ENCODE measurements around the gene RAB28.

DNA sequence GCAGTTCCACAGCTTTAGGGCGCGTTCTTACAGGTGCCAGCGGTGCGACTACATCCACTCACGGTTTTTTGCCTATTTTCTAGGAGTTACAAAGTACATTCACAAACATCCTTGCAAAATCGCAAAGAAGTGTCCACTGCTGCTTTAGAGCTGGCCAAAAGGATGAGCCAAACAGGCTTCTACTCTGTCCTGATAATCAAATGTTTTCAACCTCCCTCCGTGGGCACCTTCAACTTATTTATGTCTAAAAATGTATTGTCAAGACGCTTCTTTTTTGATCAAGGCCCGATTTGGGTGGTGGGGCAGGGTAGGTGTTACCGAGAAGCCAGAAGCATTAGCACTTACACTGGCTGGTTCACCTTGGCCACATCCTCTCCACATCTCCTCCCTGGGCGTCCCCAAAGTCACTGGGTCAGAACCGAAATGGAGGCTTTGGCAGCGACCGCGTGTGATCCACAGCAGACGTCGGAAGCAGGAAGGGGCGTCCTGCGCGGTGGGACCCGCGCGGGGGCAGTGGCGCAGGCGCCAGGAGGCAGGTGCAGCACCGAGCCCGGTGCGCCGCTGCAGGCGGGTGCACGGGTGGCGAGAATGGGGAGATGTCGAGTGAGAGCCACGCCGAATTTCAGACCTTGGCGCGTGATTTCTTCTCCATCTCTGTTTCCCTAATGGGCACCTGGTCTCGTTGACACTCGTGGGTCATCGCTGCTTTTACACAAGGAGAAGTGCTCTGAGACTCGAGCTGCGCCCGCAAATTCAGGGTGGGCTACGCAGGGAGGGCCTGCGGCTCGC is 43.2 kb upstream of the RAB28 start:
- no peak for TF ChIP-seq EZH2 (optimal IDR thresholded peaks at IDR 0.05; ENCODE audit: low read depth, low read length)
- TF ChIP-seq, protein P1, sequence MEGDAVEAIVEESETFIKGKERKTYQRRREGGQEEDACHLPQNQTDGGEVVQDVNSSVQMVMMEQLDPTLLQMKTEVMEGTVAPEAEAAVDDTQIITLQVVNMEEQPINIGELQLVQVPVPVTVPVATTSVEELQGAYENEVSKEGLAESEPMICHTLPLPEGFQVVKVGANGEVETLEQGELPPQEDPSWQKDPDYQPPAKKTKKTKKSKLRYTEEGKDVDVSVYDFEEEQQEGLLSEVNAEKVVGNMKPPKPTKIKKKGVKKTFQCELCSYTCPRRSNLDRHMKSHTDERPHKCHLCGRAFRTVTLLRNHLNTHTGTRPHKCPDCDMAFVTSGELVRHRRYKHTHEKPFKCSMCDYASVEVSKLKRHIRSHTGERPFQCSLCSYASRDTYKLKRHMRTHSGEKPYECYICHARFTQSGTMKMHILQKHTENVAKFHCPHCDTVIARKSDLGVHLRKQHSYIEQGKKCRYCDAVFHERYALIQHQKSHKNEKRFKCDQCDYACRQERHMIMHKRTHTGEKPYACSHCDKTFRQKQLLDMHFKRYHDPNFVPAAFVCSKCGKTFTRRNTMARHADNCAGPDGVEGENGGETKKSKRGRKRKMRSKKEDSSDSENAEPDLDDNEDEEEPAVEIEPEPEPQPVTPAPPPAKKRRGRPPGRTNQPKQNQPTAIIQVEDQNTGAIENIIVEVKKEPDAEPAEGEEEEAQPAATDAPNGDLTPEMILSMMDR (IDR thresholded peaks at IDR 0.05; ENCODE audit: low read length): no peak

Data from MM.1S (cell line).